Measurements from ENCODE around the gene TCN1. TPM values are rescaled to one million over a fixed set of nuclear protein-coding genes. Genes with fewer than 3 reads are reported as not detected.
"Not testable (repeated sequence)": the region's sequence is repeated elsewhere in the genome, so short reads cannot be mapped to it uniquely, and the experiment has no call there.

Gene TCN1
- total RNA-seq, 4 donors from 2014 or later: not detected

DNA sequence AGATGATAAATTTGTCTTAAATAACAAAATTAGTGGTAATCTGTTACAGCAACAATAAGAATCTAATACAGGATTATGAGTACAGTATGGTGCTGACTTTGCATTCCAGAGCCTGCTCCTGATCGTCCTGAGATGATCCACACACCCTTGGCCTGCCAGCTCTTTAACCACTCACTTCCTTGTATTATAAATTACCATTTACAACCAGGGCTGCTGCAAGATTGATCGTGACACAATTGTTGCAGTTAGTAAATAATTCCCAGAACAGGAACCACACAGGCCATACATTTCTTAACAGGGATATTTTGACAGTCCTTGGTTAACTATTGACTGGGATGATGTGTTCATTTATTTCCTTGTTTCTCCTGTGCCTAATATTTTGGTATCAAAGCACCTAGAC lies 17.2 kb downstream of the TCN1 start:
- Histone ChIP-seq H3K36me3 (no peaks in the 10 kb centered on the region), H3K9me3 (no peaks in the 10 kb centered on the region), H3K27me3 (no peaks in the 10 kb centered on the region), H3K4me3 (no peak overlapping the region), H3K4me1 (no peaks in the 10 kb centered on the region), H3K27ac (no peak overlapping the region)
- DNase-seq: no peak
- TF ChIP-seq POLR2A (IDR thresholded peaks at IDR 0.05): no peak
- TF ChIP-seq, protein P1, sequence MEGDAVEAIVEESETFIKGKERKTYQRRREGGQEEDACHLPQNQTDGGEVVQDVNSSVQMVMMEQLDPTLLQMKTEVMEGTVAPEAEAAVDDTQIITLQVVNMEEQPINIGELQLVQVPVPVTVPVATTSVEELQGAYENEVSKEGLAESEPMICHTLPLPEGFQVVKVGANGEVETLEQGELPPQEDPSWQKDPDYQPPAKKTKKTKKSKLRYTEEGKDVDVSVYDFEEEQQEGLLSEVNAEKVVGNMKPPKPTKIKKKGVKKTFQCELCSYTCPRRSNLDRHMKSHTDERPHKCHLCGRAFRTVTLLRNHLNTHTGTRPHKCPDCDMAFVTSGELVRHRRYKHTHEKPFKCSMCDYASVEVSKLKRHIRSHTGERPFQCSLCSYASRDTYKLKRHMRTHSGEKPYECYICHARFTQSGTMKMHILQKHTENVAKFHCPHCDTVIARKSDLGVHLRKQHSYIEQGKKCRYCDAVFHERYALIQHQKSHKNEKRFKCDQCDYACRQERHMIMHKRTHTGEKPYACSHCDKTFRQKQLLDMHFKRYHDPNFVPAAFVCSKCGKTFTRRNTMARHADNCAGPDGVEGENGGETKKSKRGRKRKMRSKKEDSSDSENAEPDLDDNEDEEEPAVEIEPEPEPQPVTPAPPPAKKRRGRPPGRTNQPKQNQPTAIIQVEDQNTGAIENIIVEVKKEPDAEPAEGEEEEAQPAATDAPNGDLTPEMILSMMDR (IDR thresholded peaks at IDR 0.05 in 4 of 5, conservative IDR thresholded peaks at IDR 0.05 in 1 of 5): no peak
- in situ Hi-C loops (cut with MboI; ENCODE audit: low sequenced_read_pairs in 4 of 4) (no loop called here), intact Hi-C loops (cut with DNase I; ENCODE audit: low total_unique reads) (no loop called here)
- no peak for ATAC-seq

DNA sequence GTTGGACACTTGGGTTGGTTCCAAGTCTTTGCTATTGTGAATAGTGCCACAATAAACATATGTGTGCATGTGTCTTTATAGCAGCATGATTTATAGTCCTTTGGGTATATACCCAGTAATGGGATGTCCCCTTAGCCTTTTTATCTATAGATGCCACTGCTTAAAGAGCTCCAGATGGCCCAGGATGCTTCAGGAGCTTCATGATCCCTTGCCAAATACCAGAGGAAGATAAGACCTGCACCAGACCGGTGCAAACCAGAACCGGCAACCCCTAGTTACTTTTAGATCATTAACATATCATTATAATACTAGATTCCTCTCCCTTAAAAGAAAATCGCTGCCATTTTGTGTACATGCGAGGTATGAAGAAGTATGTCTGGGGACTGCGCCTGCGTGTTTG lies 17.8 kb downstream of the TCN1 start:
- H3K36me3 ChIP-seq; DNase-seq; H3K4me3 ChIP-seq; H3K9me3 ChIP-seq; ATAC-seq; in situ Hi-C loops (cut with MboI; ENCODE audit: low sequenced_read_pairs in 4 of 4); H3K27ac ChIP-seq; H3K27me3 ChIP-seq; intact Hi-C loops (cut with DNase I; ENCODE audit: low total_unique reads); H3K4me1 ChIP-seq: not testable (repeated sequence)

DNA sequence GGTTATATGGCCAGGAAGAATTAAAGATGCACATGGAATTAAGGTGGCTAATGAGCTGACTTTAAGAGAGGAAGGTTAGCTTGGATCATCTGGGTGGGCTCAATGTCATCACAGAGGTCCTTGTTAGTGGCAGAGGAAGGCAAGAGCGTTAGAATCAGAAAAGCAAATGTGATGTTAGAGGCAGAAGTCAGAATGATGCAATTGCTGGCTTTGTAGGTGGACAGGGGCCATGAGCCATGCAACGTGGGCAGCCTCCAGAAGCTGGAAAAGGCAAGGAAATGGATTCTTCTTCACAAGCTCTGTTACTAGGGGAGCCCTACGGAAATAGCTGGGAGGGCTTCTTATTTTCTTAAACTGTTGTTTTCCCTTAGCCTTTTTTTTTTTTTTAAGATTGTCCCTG lies 18.7 kb downstream of the TCN1 start:
- no peak overlapping the region for H3K4me3 ChIP-seq
- no peaks in the 10 kb centered on the region for H3K27me3 ChIP-seq
- intact Hi-C loops (cut with DNase I; ENCODE audit: low total_unique reads) (no loop called here), in situ Hi-C loops (cut with MboI; ENCODE audit: low sequenced_read_pairs in 4 of 4) (no loop called here)
- no peak for DNase-seq
- H3K36me3 ChIP-seq: no peaks in the 10 kb centered on the region
- no peak overlapping the region for H3K27ac ChIP-seq
- H3K9me3 ChIP-seq: no peaks in the 10 kb centered on the region
- H3K4me1 ChIP-seq: no peaks in the 10 kb centered on the region
- TF ChIP-seq, protein P1 (IDR thresholded peaks at IDR 0.05 in 4 of 5, conservative IDR thresholded peaks at IDR 0.05 in 1 of 5): no peak
- ATAC-seq: no peak

DNA sequence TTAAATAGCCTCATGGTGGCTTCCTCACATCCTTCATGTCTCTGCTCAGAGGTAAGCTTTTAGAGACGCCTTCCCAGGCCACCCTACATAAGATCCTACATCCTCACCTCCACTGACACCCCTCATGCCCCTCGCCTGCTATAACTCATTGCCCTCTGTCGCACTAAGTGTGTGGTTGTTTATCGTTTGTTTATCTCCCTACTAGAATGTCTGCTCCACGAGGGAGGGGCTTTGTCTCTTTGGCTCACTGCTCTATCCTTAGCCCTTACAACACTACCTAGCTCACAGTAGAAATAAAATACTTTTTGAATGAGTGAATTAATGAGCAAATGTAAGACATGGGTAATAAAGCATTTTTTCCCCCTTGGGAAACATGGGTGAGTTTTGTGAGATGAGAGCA lies 19.7 kb downstream of the TCN1 start:
- intact Hi-C loops (cut with DNase I; ENCODE audit: low total_unique reads) (no loop called here), in situ Hi-C loops (cut with MboI; ENCODE audit: low sequenced_read_pairs in 4 of 4) (no loop called here)
- no peak for DNase-seq
- Histone ChIP-seq H3K4me1 (no peaks in the 10 kb centered on the region), H3K4me3 (no peak overlapping the region), H3K36me3 (no peaks in the 10 kb centered on the region), H3K27me3 (no peaks in the 10 kb centered on the region), H3K27ac (no peak overlapping the region), H3K9me3 (no peaks in the 10 kb centered on the region)
- TF ChIP-seq, protein P1 (IDR thresholded peaks at IDR 0.05 in 4 of 5, conservative IDR thresholded peaks at IDR 0.05 in 1 of 5): no peak
- TF ChIP-seq POLR2A (IDR thresholded peaks at IDR 0.05): no peak
- ATAC-seq: no peak

DNA sequence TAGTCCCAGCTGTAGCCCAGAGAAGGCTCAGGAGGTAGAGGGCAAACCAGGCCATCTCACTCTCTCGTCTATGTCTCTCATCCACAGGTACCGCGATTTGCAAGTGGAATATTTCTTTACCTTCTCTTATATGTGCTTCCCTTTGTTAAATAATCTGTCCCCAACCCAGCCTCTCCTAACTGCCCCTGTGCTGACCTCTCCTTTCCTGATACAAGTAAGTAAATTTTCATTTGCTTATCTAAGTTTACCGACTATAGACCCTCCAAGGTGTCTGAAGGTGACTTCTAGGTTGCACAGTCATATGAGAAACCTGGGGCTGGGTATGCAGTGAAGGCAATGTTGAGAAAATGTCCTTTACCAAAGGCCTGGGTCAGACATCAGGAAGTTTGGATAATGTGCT lies 20.9 kb downstream of the TCN1 start, which contains the start of gene CBLIF:
Gene CBLIF, minus strand, starts transcription at position 101 of the 400 bp plus-strand sequence. Its CDS starts 46 bp downstream, at position 55.
- no peaks in the 10 kb centered on the region for H3K9me3 ChIP-seq
- H3K27ac ChIP-seq: no peak within 1 kb of the TSS
- no peaks in the 10 kb centered on the region for H3K27me3 ChIP-seq
- DNase-seq (no peak), ATAC-seq (no peak)
- H3K4me1 ChIP-seq: no peaks in the 10 kb centered on the region
- H3K4me3 ChIP-seq: no peak within 1 kb of the TSS
- TF ChIP-seq POLR2A (IDR thresholded peaks at IDR 0.05): no peak
- TF ChIP-seq, protein P1 (IDR thresholded peaks at IDR 0.05 in 4 of 5, conservative IDR thresholded peaks at IDR 0.05 in 1 of 5): no peak
- H3K36me3 ChIP-seq: no peaks in the 10 kb centered on the region
- in situ Hi-C loops (cut with MboI; ENCODE audit: low sequenced_read_pairs in 4 of 4) (no loop called here), intact Hi-C loops (cut with DNase I; ENCODE audit: low total_unique reads) (no loop called here)
